ENCODE data around the gene ABCB10.

DNA sequence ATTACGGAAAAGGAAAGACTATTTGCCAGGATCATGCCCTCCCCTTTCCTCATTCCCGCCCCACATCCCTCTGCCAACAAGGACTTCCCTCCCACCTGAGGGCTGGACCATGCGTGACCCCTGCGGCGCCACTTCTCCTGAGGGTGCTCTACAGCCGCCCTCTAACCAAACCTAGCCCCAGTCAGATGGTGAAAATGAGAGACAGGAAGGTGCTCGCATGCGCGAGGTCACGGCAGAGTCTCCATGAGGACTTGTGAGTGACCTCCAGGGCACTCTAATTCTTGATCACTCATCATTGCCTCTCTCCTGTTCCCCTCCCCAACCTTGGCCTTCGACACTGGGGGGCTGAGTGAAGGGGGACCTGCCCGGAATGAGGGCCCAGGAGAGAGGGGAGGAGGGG is 35.3 kb upstream of the ABCB10 start:
- TF ChIP-seq, protein P1, sequence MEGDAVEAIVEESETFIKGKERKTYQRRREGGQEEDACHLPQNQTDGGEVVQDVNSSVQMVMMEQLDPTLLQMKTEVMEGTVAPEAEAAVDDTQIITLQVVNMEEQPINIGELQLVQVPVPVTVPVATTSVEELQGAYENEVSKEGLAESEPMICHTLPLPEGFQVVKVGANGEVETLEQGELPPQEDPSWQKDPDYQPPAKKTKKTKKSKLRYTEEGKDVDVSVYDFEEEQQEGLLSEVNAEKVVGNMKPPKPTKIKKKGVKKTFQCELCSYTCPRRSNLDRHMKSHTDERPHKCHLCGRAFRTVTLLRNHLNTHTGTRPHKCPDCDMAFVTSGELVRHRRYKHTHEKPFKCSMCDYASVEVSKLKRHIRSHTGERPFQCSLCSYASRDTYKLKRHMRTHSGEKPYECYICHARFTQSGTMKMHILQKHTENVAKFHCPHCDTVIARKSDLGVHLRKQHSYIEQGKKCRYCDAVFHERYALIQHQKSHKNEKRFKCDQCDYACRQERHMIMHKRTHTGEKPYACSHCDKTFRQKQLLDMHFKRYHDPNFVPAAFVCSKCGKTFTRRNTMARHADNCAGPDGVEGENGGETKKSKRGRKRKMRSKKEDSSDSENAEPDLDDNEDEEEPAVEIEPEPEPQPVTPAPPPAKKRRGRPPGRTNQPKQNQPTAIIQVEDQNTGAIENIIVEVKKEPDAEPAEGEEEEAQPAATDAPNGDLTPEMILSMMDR (IDR thresholded peaks at IDR 0.05; ENCODE audit: low read depth, low read length, poor library complexity, severe bottlenecking) = no peak
- no peak for TF ChIP-seq EZH2phosphoT487 (IDR thresholded peaks at IDR 0.05; ENCODE audit: borderline replicate concordance, low read length)
